HPDE6-E6E7 (cell line): Measurements from ENCODE around the gene RNU7-1.

Experiments
- DNase-seq: peaks from one replicate; pipeline ENCODE4 v3.0.0; 2011; ENCODE audit warnings: missing footprints; ENCODE audit errors: extremely low spot score

Gene RNU7-1

DNA sequence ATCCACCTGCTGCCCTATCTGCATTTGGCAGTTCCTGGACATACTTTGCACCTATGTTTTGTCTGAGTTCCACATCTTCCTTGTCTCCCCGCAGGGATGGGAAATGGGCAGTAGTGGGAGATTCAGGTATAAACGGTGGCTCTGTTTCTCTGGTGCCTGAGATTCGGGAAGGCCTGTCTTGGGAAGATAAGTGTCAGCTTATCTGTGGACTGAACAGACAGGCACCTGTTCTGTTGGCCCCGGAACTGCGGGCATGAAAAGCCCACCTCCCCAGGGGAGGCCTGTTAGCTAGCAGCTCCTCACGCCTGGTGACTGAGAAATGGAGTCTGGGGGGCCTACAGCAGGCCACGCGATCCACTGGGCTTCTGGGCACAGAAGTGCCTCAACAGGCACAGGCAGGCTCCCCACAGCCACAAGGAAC lies 21.0 kb downstream of the RNU7-1 start:
- DNase-seq = no peak

DNA sequence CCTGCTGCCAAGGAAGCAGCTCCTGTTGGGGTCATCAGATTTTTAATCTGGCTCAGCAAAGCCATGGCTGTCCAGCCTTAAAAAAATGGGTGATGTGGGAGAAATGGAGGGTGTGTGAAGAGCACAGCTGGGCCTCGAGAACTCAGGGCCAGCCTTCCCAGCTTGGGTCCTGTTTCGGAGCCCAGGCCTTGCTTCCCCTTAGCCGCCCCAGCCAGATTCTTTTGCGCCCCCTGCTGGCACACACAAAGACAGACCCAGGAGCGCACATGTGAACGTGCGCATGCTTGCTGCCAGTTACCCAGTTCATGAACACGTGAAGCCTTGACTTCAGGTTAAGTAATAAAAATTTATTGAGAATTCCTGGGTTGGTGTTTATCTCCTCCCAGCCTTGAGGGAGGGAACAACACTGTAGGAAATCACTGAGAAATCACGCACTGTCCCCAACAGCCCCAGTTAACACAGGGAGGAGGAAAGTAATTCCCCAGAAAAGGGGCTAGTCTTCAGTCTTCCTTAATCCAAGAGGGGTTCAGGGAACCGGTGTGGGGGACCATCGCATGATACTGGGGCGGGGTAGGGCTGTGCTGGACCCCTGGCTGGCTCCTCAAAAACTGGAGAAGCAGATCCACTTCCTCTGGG lies 21.5 kb downstream of the RNU7-1 start:
- peak; percentile 72 for DNase-seq

- DNase-seq = no peak
Observed at GRCh38 chr12:6965714-6966113, 22.1 kb downstream of the RNU7-1 start.

- no peak for DNase-seq
Observed at GRCh38 chr12:6966351-6966750, 22.7 kb downstream of the RNU7-1 start.

- DNase-seq = no peak
Observed at GRCh38 chr12:6967651-6968100, 24.1 kb downstream of the RNU7-1 start.

DNA sequence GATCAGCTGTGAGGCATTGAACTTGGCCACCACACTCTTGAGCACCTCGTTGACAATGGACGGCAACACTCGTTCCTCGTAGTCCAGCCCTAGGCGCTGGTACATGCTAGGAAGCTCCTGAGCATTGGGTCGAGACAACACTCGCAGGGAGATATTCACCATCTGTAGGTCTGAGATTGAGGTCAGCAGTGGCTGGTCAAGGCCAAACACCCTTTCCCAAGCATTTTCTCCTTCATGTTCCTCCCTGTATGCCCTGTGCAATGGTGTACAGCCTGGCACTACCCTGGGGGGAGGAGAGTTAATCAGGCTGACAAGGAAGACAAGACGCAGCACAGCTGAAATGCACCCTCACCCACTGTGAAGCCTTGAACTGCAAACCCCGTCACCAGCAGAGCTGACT lies 24.8 kb downstream of the RNU7-1 start:
- no peak for DNase-seq

DNA sequence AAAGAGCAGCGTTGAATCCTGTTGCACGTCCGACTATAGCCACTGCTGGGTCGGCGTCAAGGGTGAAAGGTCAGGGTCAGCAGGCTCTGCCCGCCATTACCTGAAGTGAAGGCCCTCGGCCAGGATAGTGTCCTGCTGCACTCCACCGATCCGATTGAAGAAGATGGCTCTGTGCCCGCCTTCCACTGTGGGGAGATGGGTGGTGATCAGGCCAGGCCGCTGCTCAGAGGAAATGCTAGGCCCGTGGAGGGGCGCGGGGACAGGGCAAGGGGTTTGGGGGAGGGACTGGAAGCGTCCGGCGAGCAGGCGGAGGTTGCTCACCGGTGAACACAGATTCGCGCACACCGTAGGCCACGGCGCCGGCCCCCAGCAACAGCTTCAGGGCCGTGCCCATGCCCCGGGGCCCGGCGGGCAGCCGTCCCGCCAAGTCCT lies 26.5 kb downstream of the RNU7-1 start:
- DNase-seq = no peak

DNA sequence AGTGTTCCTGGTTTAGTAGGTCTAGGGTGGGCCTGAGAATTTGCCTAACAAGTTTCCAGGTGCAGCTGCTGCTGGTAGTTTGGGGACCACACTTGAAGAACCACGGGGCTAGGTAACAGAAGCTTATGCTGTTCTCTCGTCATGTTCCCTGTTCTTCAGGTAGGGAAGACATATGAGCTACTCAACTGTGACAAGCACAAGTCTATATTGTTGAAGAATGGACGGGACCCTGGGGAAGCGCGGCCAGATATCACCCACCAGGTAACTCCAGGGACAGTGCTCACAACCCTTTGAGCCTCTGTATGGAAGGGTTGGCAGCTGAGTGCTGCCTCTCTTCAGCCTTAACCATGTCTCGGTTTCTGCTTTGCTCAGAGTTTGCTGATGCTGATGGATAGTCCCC lies 30.6 kb downstream of the RNU7-1 start:
- no peak for DNase-seq

DNA sequence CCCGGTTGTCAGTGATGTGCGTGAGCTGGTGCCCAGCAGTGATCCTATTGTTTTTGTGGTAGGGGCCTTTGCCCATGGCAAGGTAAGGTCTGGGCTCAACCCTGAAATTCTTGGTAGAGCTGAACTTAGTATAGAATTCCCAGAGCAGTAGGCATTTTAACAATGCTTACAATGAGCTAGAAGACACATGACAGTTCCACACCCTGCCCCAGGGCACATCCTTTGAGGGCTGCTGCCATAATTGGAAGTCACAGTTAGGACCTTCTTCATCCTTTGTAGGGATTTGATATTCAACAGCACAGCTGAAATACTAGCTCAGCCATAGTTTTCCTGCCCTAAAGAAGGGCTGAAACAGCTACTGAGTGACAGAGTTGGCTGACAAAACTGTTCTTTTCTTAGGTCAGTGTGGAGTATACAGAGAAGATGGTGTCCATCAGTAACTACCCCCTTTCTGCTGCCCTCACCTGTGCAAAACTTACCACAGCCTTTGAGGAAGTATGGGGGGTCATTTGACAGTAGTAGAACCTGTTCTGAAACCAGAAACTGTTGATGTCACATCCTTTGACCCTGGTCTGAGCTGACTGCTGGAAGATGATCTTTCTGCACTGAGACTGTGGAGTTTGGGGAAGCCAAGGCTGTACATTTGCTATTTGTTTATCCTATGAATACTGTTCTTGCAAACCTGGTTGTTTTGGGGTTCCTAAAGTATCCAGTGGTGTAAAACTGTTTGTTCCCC lies 31.8 kb downstream of the RNU7-1 start:
- DNase-seq = no peak

DNA sequence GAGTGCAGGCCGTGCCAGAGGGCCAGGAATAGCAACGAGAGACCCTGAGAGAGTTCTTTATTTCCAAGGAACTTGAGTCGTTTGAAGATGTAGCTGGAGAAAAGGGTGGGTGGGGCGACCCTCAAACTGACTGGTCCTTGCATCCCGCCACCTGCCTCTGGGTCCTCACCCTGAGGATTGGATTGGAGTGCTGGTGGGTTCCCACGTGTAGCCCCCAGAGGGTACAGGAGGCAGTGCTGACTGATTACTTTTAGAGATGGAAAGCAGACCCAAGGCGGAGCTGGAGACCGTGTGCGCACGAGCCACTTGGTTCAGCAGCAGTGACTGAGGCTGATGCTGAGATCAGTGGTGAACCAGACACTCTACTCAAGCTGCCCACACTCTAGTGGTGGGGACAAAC lies 34.0 kb downstream of the RNU7-1 start:
- no peak for DNase-seq

- DNase-seq = no peak
Observed at GRCh38 chr12:6978188-6978587, 34.6 kb downstream of the RNU7-1 start.

GRCh38 chr12:6978611-6979011 lies 35.0 kb downstream of the RNU7-1 start:
- no peak for DNase-seq

DNA sequence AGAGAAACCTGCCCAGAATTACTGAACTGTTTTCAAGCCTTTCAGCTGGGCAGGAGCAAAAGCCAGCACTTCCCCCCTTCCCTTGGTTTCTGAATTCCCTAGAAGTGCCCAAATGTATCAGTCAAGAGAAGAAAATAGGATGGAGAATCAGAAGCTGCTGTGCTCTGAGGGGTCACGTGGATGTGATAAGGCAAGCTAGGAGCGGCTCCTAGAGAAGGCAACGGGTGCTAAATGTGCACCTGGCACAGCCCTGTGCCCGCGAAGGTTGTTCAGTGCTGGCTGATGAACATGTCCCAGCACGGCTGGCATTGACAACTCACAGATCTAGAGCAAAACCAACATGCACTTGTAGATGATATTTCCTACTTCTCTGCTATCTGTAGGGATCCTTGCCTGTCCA lies 35.4 kb downstream of the RNU7-1 start:
- DNase-seq = no peak

- no peak for DNase-seq
Observed at GRCh38 chr12:6979453-6979852, 35.8 kb downstream of the RNU7-1 start.

GRCh38 chr12:6980075-6980474 lies 36.5 kb downstream of the RNU7-1 start:
- no peak for DNase-seq

- no peak for DNase-seq
Observed at GRCh38 chr12:6980740-6981139, 37.1 kb downstream of the RNU7-1 start.

- no peak for DNase-seq
Observed at GRCh38 chr12:6981152-6982052, 37.8 kb downstream of the RNU7-1 start.

DNA sequence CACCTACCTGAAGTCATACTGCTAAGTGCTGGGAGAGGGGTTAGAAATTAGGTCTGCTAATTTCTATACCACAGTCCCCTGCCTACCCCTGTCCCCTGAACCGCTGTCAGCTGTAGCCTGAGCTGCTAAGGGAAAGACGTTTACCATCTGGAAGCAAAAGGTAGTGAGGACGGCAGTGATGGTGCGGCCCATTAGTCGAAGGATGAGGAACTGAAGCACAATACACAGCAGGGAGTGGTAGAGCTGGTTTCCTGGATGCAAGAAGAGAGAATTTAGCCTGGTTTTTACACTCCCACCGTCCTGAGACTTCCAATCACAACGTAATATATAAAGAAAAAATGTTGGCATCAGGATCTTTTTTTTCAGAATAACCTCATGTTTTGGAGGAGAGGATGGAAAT lies 38.9 kb downstream of the RNU7-1 start:
- no peak for DNase-seq

- DNase-seq = no peak
Observed at GRCh38 chr12:6987956-6988553, 44.4 kb downstream of the RNU7-1 start.
